Neural progenitor cell (in vitro differentiated cells): ENCODE data around the gene TEX14.

Experiments
- EZH2 ChIP-seq: fragments of 200-600 bp; sonication (generic); IDR thresholded peaks from 2 replicates; pipeline ENCODE4 v1.6.1; 2017; ENCODE audit warnings: antibody characterized with exemption, mild to moderate bottlenecking, moderate library complexity
- EZH2phosphoT487 ChIP-seq: fragments of 200-600 bp; sonication (generic); IDR thresholded peaks from 2 replicates; pipeline ENCODE4 v1.6.1; 2017; ENCODE audit warnings: antibody characterized with exemption
- TF ChIP-seq, protein P1 (sequence below): fragments of 200-600 bp; sonication (generic); IDR thresholded peaks from 2 replicates; pipeline ENCODE4 v1.5.1; 2017; ENCODE audit warnings: antibody characterized with exemption, mild to moderate bottlenecking

DNA sequence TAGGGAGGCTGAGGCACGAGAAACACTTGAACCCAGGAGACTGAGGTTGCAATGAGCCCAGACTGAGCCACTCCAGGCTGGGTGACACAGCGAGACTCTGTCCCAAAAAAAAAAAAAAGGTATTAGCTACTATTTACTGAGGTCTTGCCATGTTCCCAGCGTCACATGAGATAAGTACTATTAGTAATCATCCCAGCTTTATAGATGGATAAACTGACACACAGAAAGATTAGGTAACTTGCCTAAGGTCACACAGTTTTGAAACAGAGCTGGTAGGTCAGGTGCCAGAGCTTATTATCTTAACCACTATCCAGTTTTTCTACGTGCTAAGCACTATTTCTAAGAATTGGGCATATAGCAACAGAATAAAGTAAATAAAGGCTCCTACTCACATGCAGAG, 51.6 kb downstream of the TEX14 start:
- TF ChIP-seq, protein P1, sequence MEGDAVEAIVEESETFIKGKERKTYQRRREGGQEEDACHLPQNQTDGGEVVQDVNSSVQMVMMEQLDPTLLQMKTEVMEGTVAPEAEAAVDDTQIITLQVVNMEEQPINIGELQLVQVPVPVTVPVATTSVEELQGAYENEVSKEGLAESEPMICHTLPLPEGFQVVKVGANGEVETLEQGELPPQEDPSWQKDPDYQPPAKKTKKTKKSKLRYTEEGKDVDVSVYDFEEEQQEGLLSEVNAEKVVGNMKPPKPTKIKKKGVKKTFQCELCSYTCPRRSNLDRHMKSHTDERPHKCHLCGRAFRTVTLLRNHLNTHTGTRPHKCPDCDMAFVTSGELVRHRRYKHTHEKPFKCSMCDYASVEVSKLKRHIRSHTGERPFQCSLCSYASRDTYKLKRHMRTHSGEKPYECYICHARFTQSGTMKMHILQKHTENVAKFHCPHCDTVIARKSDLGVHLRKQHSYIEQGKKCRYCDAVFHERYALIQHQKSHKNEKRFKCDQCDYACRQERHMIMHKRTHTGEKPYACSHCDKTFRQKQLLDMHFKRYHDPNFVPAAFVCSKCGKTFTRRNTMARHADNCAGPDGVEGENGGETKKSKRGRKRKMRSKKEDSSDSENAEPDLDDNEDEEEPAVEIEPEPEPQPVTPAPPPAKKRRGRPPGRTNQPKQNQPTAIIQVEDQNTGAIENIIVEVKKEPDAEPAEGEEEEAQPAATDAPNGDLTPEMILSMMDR = no peak
- TF ChIP-seq EZH2phosphoT487 (no peak), EZH2 (no peak)
